ENCODE measurements around the gene FAM107B. TPM values are rescaled to one million over a fixed set of nuclear protein-coding genes. Genes with fewer than 3 reads are reported as not detected.

Gene FAM107B
- total and polyA plus RNA-seq, 2 donors (not counting 3 experiments of a cell fraction or from before 2014, with no cell fraction given), result 39.2 to 176 TPM

- dilution Hi-C loops (cut with MboI; ENCODE audit: extremely low pct_ligation_motif_present, low sequenced_read_pairs), result no loop called here
- DNase-seq (ENCODE audit: low read depth, low spot score) (no peak), FAIRE-seq (no peak)
- no peak overlapping the region for H3K4me2 ChIP-seq (ENCODE audit: insufficient read depth, low read length)
- H3K27me3 ChIP-seq (ENCODE audit: control insufficient read depth in 2 of 2, insufficient read depth in 2 of 2, low read length in 2 of 2), result peaks cover 10 to 15% of the 10 kb centered on the region in 2 experiments
- H3K27ac ChIP-seq (ENCODE audit: insufficient read depth, low read depth, low read length), result no peak overlapping the region
- H3K79me2 ChIP-seq (ENCODE audit: control insufficient read depth, insufficient read depth, low read length), result no peaks in the 10 kb centered on the region
- TF ChIP-seq POLR2A (IDR thresholded peaks at IDR 0.05; ENCODE audit: low read depth, low read length) (no peak), JUN (IDR thresholded peaks at IDR 0.05; ENCODE audit: borderline replicate concordance, insufficient read depth, insufficient read length, low read depth) (no peak)
- no TSS peak for BruUV-seq (replicated peaks)
- no peaks in the 10 kb centered on the region for H3K4me1 ChIP-seq (ENCODE audit: control insufficient read depth, extremely low read depth, insufficient read depth, low read length)
- no peaks in the 10 kb centered on the region for H3K36me3 ChIP-seq (ENCODE audit: control insufficient read depth in 2 of 2, extremely low read depth in 1 of 2, insufficient read depth in 2 of 2, low read length in 2 of 2)
- H3K9me1 ChIP-seq (replicated peaks; ENCODE audit: control insufficient read depth, extremely low read depth, insufficient read depth, low read length), result no peaks in the 10 kb centered on the region
- no peaks in the 10 kb centered on the region for H4K20me1 ChIP-seq (replicated peaks; ENCODE audit: control insufficient read depth, extremely low read depth, insufficient read depth, low read length)
- H3K4me3 ChIP-seq (replicated peaks in 1 of 3; ENCODE audit: insufficient read depth in 1 of 3, low read depth in 1 of 3, low read length in 3 of 3), result no peak overlapping the region
- ChIA-PET POLR2A (no interaction called here), CTCF (interaction anchor here (6.7 kb wide), 1 partner anchor 283 kb away, joined by 121 read pairs; no protein-coding TSS in a partner anchor)
- H3K9me3 ChIP-seq (replicated peaks; ENCODE audit: control insufficient read depth, insufficient read depth, low read length), result no peaks in the 10 kb centered on the region
- intact Hi-C loops (cut with micrococcal nuclease), result loop anchor here (5.0 kb wide), 1 partner anchor 89 kb away; no protein-coding TSS in a partner anchor
- no peak overlapping the region for H2AFZ ChIP-seq (ENCODE audit: low read depth, low read length)
- no peak overlapping the region for H3K9ac ChIP-seq (replicated peaks; ENCODE audit: extremely low read depth, insufficient read depth, low read length)
Observed at GRCh38 chr10:14481014-14481413, 293.7 kb downstream of the FAM107B start.

GRCh38 chr10:14478604-14479003, 296.1 kb downstream of the FAM107B start:
- Histone ChIP-seq H3K79me2 (ENCODE audit: control insufficient read depth, insufficient read depth, low read length) (no peaks in the 10 kb centered on the region), H3K9me1 (replicated peaks; ENCODE audit: control insufficient read depth, extremely low read depth, insufficient read depth, low read length) (no peaks in the 10 kb centered on the region), H3K4me3 (replicated peaks in 1 of 3; ENCODE audit: insufficient read depth in 1 of 3, low read depth in 1 of 3, low read length in 3 of 3) (no peak overlapping the region), H4K20me1 (replicated peaks; ENCODE audit: control insufficient read depth, extremely low read depth, insufficient read depth, low read length) (no peaks in the 10 kb centered on the region), H3K27me3 (ENCODE audit: control insufficient read depth in 2 of 2, insufficient read depth in 2 of 2, low read length in 2 of 2) (peaks cover 6 to 10% of the 10 kb centered on the region in 2 experiments), H3K36me3 (ENCODE audit: control insufficient read depth in 2 of 2, extremely low read depth in 1 of 2, insufficient read depth in 2 of 2, low read length in 2 of 2) (no peaks in the 10 kb centered on the region), H3K27ac (ENCODE audit: insufficient read depth, low read depth, low read length) (no peak overlapping the region), H3K9ac (replicated peaks; ENCODE audit: extremely low read depth, insufficient read depth, low read length) (no peak overlapping the region), H3K9me3 (replicated peaks; ENCODE audit: control insufficient read depth, insufficient read depth, low read length) (no peaks in the 10 kb centered on the region), H2AFZ (ENCODE audit: low read depth, low read length) (no peak overlapping the region), H3K4me1 (ENCODE audit: control insufficient read depth, extremely low read depth, insufficient read depth, low read length) (no peaks in the 10 kb centered on the region), H3K4me2 (ENCODE audit: insufficient read depth, low read length) (no peak overlapping the region)
- dilution Hi-C loops (cut with MboI; ENCODE audit: extremely low pct_ligation_motif_present, low sequenced_read_pairs) (no loop called here), intact Hi-C loops (cut with micrococcal nuclease) (loop anchor here (1.0 to 10.0 kb wide), 4 partner anchors 174 to 864 kb away; no protein-coding TSS in a partner anchor)
- FAIRE-seq, result peak; percentile 53
- ChIA-PET POLR2A (no interaction called here), CTCF (interaction anchor here (0.6 to 6.7 kb wide), 9 partner anchors 9 to 978 kb away, joined by 3 to 121 read pairs (median 4); no protein-coding TSS in a partner anchor)
- BruUV-seq (replicated peaks), result no TSS peak
- DNase-seq (ENCODE audit: low read depth, low spot score), result peak; percentile 63
- no peak for TF ChIP-seq JUN (IDR thresholded peaks at IDR 0.05; ENCODE audit: borderline replicate concordance, insufficient read depth, insufficient read length, low read depth)
- no peak for TF ChIP-seq MYC (IDR thresholded peaks at IDR 0.05; ENCODE audit: low read depth, low read length)
- TF ChIP-seq CTCF (IDR thresholded peaks at IDR 0.05; ENCODE audit: extremely low read depth in 1 of 2, insufficient read depth in 1 of 2, low read depth in 1 of 2, low read length in 2 of 2), result peak; percentile 33 to 56
- no peak for TF ChIP-seq POLR2AphosphoS5 (IDR thresholded peaks at IDR 0.05; ENCODE audit: insufficient read depth, low read depth, low read length)
- no peak for TF ChIP-seq GATA2 (IDR thresholded peaks at IDR 0.05; ENCODE audit: insufficient read depth, insufficient read length, low read depth, low read length)
- no peak for TF ChIP-seq POLR2A (IDR thresholded peaks at IDR 0.05; ENCODE audit: low read depth, low read length)
- no peak for TF ChIP-seq FOS (IDR thresholded peaks at IDR 0.05; ENCODE audit: borderline replicate concordance, insufficient read depth, low read length)

Measured in endothelial cell of umbilical vein (primary cell).